MM.1S (cell line): ENCODE results near the gene WBP1L.

ENCODE experiments used
- DNase-seq: peaks from one replicate; pipeline ENCODE4 v3.0.0-alpha.2; 2015
- H2AFZ ChIP-seq: fragments of 300-600 bp; sonication (generic); 2 replicates; pipeline ENCODE4 v1.6.0; 2016; ENCODE audit warnings: antibody characterized with exemption, low read length
- H3F3A ChIP-seq: fragments of 300-600 bp; sonication (generic); 2 replicates; pipeline ENCODE4 v1.6.1; 2016; ENCODE audit warnings: mild to moderate bottlenecking, antibody characterized with exemption, low read length, moderate library complexity, mixed read lengths; ENCODE audit not compliant: insufficient read depth
- H3K27ac ChIP-seq: fragments of 300-600 bp; sonication (generic); 2 replicates; pipeline ENCODE4 v1.5.1; 2016; ENCODE audit warnings: mild to moderate bottlenecking, low read length
- H3K27me3 ChIP-seq: fragments of 300-600 bp; sonication (generic); replicated peaks from 2 replicates; pipeline ENCODE4 v1.6.0; 2016; ENCODE audit warnings: low read length; ENCODE audit not compliant: insufficient read depth
- H3K36me3 ChIP-seq: fragments of 300-600 bp; sonication (generic); replicated peaks from 2 replicates; pipeline ENCODE4 v1.6.1; 2016; ENCODE audit warnings: mild to moderate bottlenecking, low read length, mixed read lengths; ENCODE audit not compliant: insufficient read depth
- H3K4me1 ChIP-seq: fragments of 300-600 bp; sonication (generic); 2 replicates; pipeline ENCODE4 v1.6.1; 2016; ENCODE audit warnings: low read length, mixed read lengths
- H3K4me2 ChIP-seq: fragments of 300-600 bp; sonication (generic); 2 replicates; pipeline ENCODE4 v1.6.0; 2016; ENCODE audit warnings: low read depth, low read length
- H3K4me3 ChIP-seq: fragments of 300-600 bp; sonication (generic); 2 replicates; pipeline ENCODE4 v1.5.1; 2016; ENCODE audit warnings: low read length, mixed read lengths
- H3K79me2 ChIP-seq: fragments of 300-600 bp; sonication (generic); 2 replicates; pipeline ENCODE4 v1.6.1; 2016; ENCODE audit warnings: mixed run types, low read length, mixed read lengths
- H3K9ac ChIP-seq: fragments of 300-600 bp; sonication (generic); 2 replicates; pipeline ENCODE4 v1.6.1; 2016; ENCODE audit warnings: low read length, mixed read lengths
- H3K9me2 ChIP-seq: fragments of 300-600 bp; sonication (generic); replicated peaks from 2 replicates; pipeline ENCODE4 v1.6.1; 2016; ENCODE audit warnings: mild to moderate bottlenecking, low read length, mixed read lengths; ENCODE audit not compliant: insufficient read depth
- H3K9me3 ChIP-seq: fragments of 300-600 bp; sonication (generic); replicated peaks from 2 replicates; pipeline ENCODE4 v1.6.1; 2016; ENCODE audit warnings: mild to moderate bottlenecking, low read length, mixed read lengths; ENCODE audit not compliant: insufficient read depth
- H4K20me1 ChIP-seq: fragments of 300-600 bp; sonication (generic); 2 replicates; pipeline ENCODE4 v1.6.1; 2016; ENCODE audit warnings: mild to moderate bottlenecking, low read length, moderate library complexity, mixed read lengths; ENCODE audit not compliant: insufficient read depth
- CTCF ChIP-seq: fragments of 300-600 bp; sonication (generic); IDR thresholded peaks from 2 replicates; pipeline ENCODE4 v1.5.1; 2016; ENCODE audit warnings: antibody characterized with exemption, low read length, mixed read lengths
- EZH2 ChIP-seq: fragments of 300-600 bp; sonication (generic); optimal IDR thresholded peaks from 2 replicates; pipeline ENCODE3; 2017; ENCODE audit warnings: low read depth, mild to moderate bottlenecking, antibody characterized with exemption, low read length, mixed read lengths
- EZH2phosphoT487 ChIP-seq: fragments of 300-600 bp; sonication (generic); IDR thresholded peaks from 2 replicates; pipeline ENCODE4 v1.6.1; 2018; ENCODE audit warnings: antibody characterized with exemption, low read length

Gene WBP1L

GRCh38 chr10:102824664-102825063, 80.9 kb downstream of the WBP1L start:
- H3K9me3 ChIP-seq = no peaks in the 10 kb centered on the region
- no peak overlapping the region for H3K27ac ChIP-seq
- no peaks in the 10 kb centered on the region for H3F3A ChIP-seq
- DNase-seq = no peak
- no peak overlapping the region for H2AFZ ChIP-seq
- no peak overlapping the region for H3K4me3 ChIP-seq
- no peak overlapping the region for H3K4me2 ChIP-seq
- TF ChIP-seq EZH2phosphoT487 = no peak
- TF ChIP-seq CTCF = no peak
- TF ChIP-seq EZH2 = no peak
- H3K4me1 ChIP-seq = no peaks in the 10 kb centered on the region
- no peaks in the 10 kb centered on the region for H3K27me3 ChIP-seq
- H3K9ac ChIP-seq = no peak overlapping the region
- no peaks in the 10 kb centered on the region for H3K9me2 ChIP-seq
- H3K79me2 ChIP-seq = no peaks in the 10 kb centered on the region
- H4K20me1 ChIP-seq = no peaks in the 10 kb centered on the region
- no peaks in the 10 kb centered on the region for H3K36me3 ChIP-seq

- Histone ChIP-seq H3K27ac (no peak overlapping the region), H3K4me3 (no peak overlapping the region), H3K9ac (no peak overlapping the region), H3K4me1 (no peaks in the 10 kb centered on the region), H4K20me1 (no peaks in the 10 kb centered on the region), H3K36me3 (no peaks in the 10 kb centered on the region), H3K9me3 (no peaks in the 10 kb centered on the region), H3K27me3 (no peaks in the 10 kb centered on the region), H3K9me2 (no peaks in the 10 kb centered on the region), H3K79me2 (no peaks in the 10 kb centered on the region), H3K4me2 (no peak overlapping the region), H3F3A (no peaks in the 10 kb centered on the region), H2AFZ (no peak overlapping the region)
- TF ChIP-seq CTCF (no peak), EZH2 (no peak), EZH2phosphoT487 (no peak)
- DNase-seq = no peak
Observed at GRCh38 chr10:102826148-102826796, 82.5 kb downstream of the WBP1L start.

DNA sequence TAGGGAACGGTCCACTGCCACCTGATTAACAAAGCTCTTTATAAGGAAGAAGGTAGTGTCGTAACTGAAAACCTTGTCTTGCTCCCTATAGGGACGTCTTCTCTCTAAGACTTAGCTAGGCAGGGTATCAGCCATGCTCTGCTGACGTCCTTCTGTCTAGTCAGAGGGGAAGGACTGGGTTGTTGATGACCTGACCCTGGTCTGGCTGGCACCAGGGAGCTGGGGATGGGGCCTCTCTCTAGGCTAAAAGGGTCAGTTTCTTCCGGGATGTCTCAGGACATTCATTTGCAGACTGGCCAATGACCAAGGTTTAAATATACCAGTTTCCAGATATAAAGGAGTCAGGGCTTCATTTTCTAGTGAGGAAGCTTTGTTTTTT, 83.8 kb downstream of the WBP1L start:
- H3K27me3 ChIP-seq = no peaks in the 10 kb centered on the region
- H2AFZ ChIP-seq = no peak overlapping the region
- H3K4me1 ChIP-seq = no peaks in the 10 kb centered on the region
- no peak overlapping the region for H3K4me3 ChIP-seq
- H4K20me1 ChIP-seq = no peaks in the 10 kb centered on the region
- no peak overlapping the region for H3K27ac ChIP-seq
- H3F3A ChIP-seq = no peaks in the 10 kb centered on the region
- no peak overlapping the region for H3K4me2 ChIP-seq
- no peaks in the 10 kb centered on the region for H3K79me2 ChIP-seq
- no peak for DNase-seq
- no peaks in the 10 kb centered on the region for H3K9me2 ChIP-seq
- no peak overlapping the region for H3K9ac ChIP-seq
- no peaks in the 10 kb centered on the region for H3K9me3 ChIP-seq
- H3K36me3 ChIP-seq = no peaks in the 10 kb centered on the region
- TF ChIP-seq CTCF (no peak), EZH2 (no peak), EZH2phosphoT487 (no peak)
